Endodermal cell (in vitro differentiated cells): ENCODE data around the gene TRIP12. TPM values are rescaled to one million over a fixed set of nuclear protein-coding genes. Genes with fewer than 3 reads are reported as not detected.

Experiments
- DNase-seq: peaks from one replicate; pipeline ENCODE4 v3.0.0-alpha.2; 2017
- H3K27ac ChIP-seq: 2 replicates; pipeline ENCODE4 v1.5.1; 2013; ENCODE audit warnings: mild to moderate bottlenecking, low read depth, low read length, moderate library complexity
- H3K27me3 ChIP-seq: 2 replicates; pipeline ENCODE4 v1.6.1; 2013; ENCODE audit warnings: mild to moderate bottlenecking, low read length, moderate library complexity; ENCODE audit not compliant: insufficient read depth, control insufficient read depth, poor library complexity, severe bottlenecking
- H3K36me3 ChIP-seq: 2 replicates; pipeline ENCODE4 v1.7.0; 2013; ENCODE audit warnings: mild to moderate bottlenecking, low read length, moderate library complexity; ENCODE audit not compliant: control insufficient read depth, insufficient read depth
- H3K4me1 ChIP-seq: one replicate; pipeline ENCODE4 v1.7.0; 2013; ENCODE audit warnings: low read length; ENCODE audit not compliant: control insufficient read depth, insufficient read depth
- H3K4me3 ChIP-seq: 2 replicates; pipeline ENCODE4 v1.5.1; 2013; ENCODE audit warnings: mild to moderate bottlenecking, low read length, moderate library complexity
- H3K9ac ChIP-seq: 2 replicates; pipeline ENCODE4 v1.6.1; 2013; ENCODE audit warnings: mild to moderate bottlenecking, low read length, moderate library complexity; ENCODE audit not compliant: poor library complexity, severe bottlenecking; ENCODE audit errors: extremely low read depth
- H3K9me3 ChIP-seq: 2 replicates; pipeline ENCODE4 v1.6.1; 2013; ENCODE audit warnings: mild to moderate bottlenecking, low read length, moderate library complexity; ENCODE audit not compliant: control insufficient read depth
- H3K27ac Mint-ChIP-seq: 2 replicates; pipeline ENCODE4 v1.8.0; 2020; ENCODE audit warnings: mixed read lengths
- H3K27me3 Mint-ChIP-seq: 2 replicates; pipeline ENCODE4 v1.8.0; 2021; ENCODE audit warnings: mild to moderate bottlenecking, mixed read lengths; ENCODE audit not compliant: insufficient read depth
- H3K36me3 Mint-ChIP-seq: 2 replicates; pipeline ENCODE4 v1.8.0; 2020; ENCODE audit warnings: low read depth, mixed read lengths
- H3K4me1 Mint-ChIP-seq: 2 replicates; pipeline ENCODE4 v1.8.0; 2020; ENCODE audit warnings: mixed read lengths
- H3K4me3 Mint-ChIP-seq: 2 replicates; pipeline ENCODE4 v1.8.0; 2020; ENCODE audit warnings: mild to moderate bottlenecking, moderate library complexity, mixed read lengths
- H3K9me3 Mint-ChIP-seq: 2 replicates; pipeline ENCODE4 v1.8.0; 2020; ENCODE audit warnings: mild to moderate bottlenecking, mixed read lengths
- WGBS, 2 experiments: methylation state at CpG; one replicate each; pipeline versions ENCODE4 v1.1.5 to v1.1.7; 2013; ENCODE audit warnings: missing lambda C conversion rate in 2 of 2, mixed read lengths in 1 of 2; ENCODE audit not compliant: insufficient coverage in 1 of 2, insufficient read length in 1 of 2; 5-methylcytosine and 5-hydroxymethylcytosine counted together
- total RNA-seq, 2 donors: library from RNA; stranded (reverse); fragmentation: NEBNext Ultra II Directional in 1 of 2; extraction: Animal tissue kit (Norgen Biotek cat#: 25700) in 1 of 2; gene quantifications; 2 replicates in 1 of 2; 3 replicates in 1 of 2; pipeline ENCODE4 v1.2.1, GENCODE V29; 2021
- TF ChIP-seq, protein P1 (sequence below): fragments of 200-600 bp; sonication (generic); conservative IDR thresholded peaks from 2 replicates; pipeline ENCODE4 v1.5.0; 2021; ENCODE audit warnings: antibody characterized with exemption, mild to moderate bottlenecking

Gene TRIP12
- total RNA-seq, 2 donors from 2014 or later: 177 to 229 TPM

DNA sequence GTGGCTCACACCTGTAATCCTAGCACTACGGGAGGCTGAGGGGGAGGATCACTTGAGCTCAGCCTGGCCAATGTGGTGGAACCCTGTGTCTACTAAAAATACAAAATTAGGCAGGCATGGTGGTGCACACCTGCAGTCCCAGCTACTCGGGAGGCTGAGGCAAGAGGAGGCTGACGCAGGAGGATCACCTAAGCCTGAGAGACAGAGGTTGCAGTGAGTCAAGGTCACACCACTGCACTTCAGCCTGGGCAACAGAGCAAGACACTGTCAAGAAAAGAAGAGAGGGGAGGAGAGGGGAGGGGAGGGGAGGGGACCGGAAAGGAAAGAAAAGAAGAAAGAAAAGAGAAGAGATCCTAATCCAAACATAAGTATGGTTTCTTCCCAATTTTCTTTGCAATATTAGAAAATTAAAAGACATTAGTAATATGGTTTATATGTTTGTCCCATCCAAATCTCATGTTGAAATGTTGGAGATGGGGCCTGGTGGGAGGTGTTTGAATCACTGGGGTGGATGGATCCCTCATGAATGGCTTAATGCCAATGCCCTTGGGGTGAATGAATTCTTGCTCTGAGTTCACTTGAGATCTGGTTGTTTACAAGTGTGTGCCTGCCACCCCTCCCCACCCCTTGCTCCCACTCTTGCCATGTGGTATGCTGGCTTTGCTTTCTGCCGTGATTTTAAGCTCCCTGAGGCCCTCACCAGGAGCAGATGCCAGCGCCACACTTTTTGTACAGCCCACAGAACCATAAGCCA, 50.7 kb downstream of the TRIP12 start:
- peaks cover 22% of the 10 kb centered on the region for H3K36me3 Mint-ChIP-seq
- no peaks in the 10 kb centered on the region for H3K27me3 Mint-ChIP-seq
- no peak overlapping the region for H3K4me3 ChIP-seq
- H3K9ac ChIP-seq: no peak overlapping the region
- peaks cover 17% of the 10 kb centered on the region for H3K4me1 Mint-ChIP-seq
- no peak overlapping the region for H3K27ac ChIP-seq
- no peak overlapping the region for H3K4me3 Mint-ChIP-seq
- H3K27me3 ChIP-seq: no peaks in the 10 kb centered on the region
- no peak for DNase-seq
- peaks cover 56% of the 10 kb centered on the region for H3K36me3 ChIP-seq
- H3K27ac Mint-ChIP-seq: no peak overlapping the region
- no peaks in the 10 kb centered on the region for H3K9me3 ChIP-seq
- H3K4me1 ChIP-seq: no peaks in the 10 kb centered on the region
- no peaks in the 10 kb centered on the region for H3K9me3 Mint-ChIP-seq
- whole genome bisulfite sequencing, 2 experiments: 78 to 92% methylated on average over 5 of the region's 6 CpGs
- TF ChIP-seq, protein P1, sequence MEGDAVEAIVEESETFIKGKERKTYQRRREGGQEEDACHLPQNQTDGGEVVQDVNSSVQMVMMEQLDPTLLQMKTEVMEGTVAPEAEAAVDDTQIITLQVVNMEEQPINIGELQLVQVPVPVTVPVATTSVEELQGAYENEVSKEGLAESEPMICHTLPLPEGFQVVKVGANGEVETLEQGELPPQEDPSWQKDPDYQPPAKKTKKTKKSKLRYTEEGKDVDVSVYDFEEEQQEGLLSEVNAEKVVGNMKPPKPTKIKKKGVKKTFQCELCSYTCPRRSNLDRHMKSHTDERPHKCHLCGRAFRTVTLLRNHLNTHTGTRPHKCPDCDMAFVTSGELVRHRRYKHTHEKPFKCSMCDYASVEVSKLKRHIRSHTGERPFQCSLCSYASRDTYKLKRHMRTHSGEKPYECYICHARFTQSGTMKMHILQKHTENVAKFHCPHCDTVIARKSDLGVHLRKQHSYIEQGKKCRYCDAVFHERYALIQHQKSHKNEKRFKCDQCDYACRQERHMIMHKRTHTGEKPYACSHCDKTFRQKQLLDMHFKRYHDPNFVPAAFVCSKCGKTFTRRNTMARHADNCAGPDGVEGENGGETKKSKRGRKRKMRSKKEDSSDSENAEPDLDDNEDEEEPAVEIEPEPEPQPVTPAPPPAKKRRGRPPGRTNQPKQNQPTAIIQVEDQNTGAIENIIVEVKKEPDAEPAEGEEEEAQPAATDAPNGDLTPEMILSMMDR: no peak

DNA sequence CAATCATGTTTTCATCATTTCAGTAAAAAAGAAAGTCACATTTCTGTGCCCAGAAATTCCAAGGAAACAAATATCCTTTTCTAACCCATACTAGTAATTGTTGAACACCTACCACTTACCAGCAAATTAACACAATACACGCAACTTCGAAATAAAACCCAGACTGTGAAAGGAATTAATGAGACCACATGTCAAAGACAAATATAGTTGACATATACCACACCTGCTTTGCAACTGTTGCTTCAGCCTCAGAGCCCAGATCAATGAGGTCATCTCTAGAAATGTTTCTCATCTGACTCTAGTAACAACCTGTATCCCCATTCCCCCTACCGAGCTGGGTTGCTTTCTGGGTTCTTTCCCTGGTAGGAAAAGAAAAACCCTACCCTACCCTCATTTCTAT, 52.6 kb downstream of the TRIP12 start:
- WGBS, 2 experiments: 87 to 98% methylated on average over 2 to 3 of the region's 3 CpGs
- no peak overlapping the region for H3K4me3 ChIP-seq
- peak overlapping the region; percentile 65 for H3K27ac Mint-ChIP-seq
- no peaks in the 10 kb centered on the region for H3K4me1 ChIP-seq
- H3K4me3 Mint-ChIP-seq: no peak overlapping the region
- no peaks in the 10 kb centered on the region for H3K27me3 Mint-ChIP-seq
- H3K27ac ChIP-seq: no peak overlapping the region
- H3K4me1 Mint-ChIP-seq: peaks cover 17% of the 10 kb centered on the region
- no peaks in the 10 kb centered on the region for H3K27me3 ChIP-seq
- TF ChIP-seq, protein P1: no peak
- no peak overlapping the region for H3K9ac ChIP-seq
- peaks cover 22% of the 10 kb centered on the region for H3K36me3 Mint-ChIP-seq
- DNase-seq: no peak
- no peaks in the 10 kb centered on the region for H3K9me3 ChIP-seq
- H3K36me3 ChIP-seq: peaks cover 53% of the 10 kb centered on the region
- no peaks in the 10 kb centered on the region for H3K9me3 Mint-ChIP-seq

DNA sequence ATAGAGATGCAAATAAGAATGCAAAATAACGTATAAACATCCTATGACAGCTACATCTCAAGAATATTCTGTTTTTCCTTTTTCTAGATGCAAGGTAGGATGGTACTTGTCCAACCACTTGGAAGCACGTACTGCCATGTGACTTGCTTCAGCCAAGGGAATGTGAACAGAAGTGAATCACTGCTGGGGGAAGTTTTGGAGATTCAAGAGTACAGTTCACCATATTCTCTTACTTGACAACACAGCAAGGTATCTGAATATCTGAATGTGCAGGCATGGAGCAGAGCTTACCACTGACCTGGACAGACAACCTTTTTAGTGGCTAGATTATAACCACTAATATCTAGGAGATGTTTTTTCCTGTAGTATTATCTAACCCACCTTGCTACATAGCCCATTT, 53.0 kb downstream of the TRIP12 start:
- TF ChIP-seq, protein P1: no peak
- Histone ChIP-seq H3K4me3 (no peak overlapping the region), H3K27ac (no peak overlapping the region), H3K27me3 (no peaks in the 10 kb centered on the region), H3K9me3 (no peaks in the 10 kb centered on the region), H3K9ac (no peak overlapping the region), H3K4me1 (no peaks in the 10 kb centered on the region), H3K36me3 (peaks cover 53% of the 10 kb centered on the region)
- peak overlapping the region; percentile 65 for H3K27ac Mint-ChIP-seq
- no peaks in the 10 kb centered on the region for H3K9me3 Mint-ChIP-seq
- no peaks in the 10 kb centered on the region for H3K27me3 Mint-ChIP-seq
- no peak for DNase-seq
- peaks cover 22% of the 10 kb centered on the region for H3K36me3 Mint-ChIP-seq
- 100% methylated on average over 2 of the region's 2 CpGs; no CpG with 5 or more reads in 1 of the 2 experiments for WGBS, 2 experiments
- no peak overlapping the region for H3K4me3 Mint-ChIP-seq
- peaks cover 17% of the 10 kb centered on the region for H3K4me1 Mint-ChIP-seq
